Measurements from ENCODE around the gene SPI1. TPM values are rescaled to one million over a fixed set of nuclear protein-coding genes. Genes with fewer than 3 reads are reported as not detected.

The SPI1 gene
- total RNA-seq, 2 donors from 2014 or later: 7.5 to 10.9 TPM

DNA sequence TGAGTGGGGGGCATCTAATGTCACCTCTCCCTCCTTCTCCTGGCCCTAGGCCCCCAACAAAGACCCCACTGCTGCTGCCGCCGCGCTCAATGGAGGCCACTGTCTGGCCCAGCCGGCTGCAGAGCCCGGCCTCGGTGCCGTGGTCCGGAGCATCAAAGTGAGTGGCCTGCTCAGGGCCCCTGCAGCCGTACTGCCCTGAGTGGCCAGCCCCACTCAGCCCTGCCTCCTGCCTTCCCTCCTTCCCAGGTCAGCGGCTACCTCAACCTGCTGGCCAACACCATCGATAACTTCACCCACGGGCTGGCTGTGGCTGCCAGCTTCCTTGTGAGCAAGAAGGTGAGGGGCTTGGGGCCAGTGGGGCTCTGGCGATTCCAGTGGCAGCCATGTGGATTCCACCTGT, 35.0 kb upstream of the SPI1 start:
- intact Hi-C loops (cut with DNase I): no loop called here
- TF ChIP-seq, protein P1, sequence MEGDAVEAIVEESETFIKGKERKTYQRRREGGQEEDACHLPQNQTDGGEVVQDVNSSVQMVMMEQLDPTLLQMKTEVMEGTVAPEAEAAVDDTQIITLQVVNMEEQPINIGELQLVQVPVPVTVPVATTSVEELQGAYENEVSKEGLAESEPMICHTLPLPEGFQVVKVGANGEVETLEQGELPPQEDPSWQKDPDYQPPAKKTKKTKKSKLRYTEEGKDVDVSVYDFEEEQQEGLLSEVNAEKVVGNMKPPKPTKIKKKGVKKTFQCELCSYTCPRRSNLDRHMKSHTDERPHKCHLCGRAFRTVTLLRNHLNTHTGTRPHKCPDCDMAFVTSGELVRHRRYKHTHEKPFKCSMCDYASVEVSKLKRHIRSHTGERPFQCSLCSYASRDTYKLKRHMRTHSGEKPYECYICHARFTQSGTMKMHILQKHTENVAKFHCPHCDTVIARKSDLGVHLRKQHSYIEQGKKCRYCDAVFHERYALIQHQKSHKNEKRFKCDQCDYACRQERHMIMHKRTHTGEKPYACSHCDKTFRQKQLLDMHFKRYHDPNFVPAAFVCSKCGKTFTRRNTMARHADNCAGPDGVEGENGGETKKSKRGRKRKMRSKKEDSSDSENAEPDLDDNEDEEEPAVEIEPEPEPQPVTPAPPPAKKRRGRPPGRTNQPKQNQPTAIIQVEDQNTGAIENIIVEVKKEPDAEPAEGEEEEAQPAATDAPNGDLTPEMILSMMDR (IDR thresholded peaks at IDR 0.05): no peak
- TF ChIP-seq POLR2A (IDR thresholded peaks at IDR 0.05): no peak
- peaks cover 30% of the 10 kb centered on the region for H3K4me1 ChIP-seq
- H3K4me3 ChIP-seq: no peak overlapping the region
- no peak overlapping the region for H3K27ac ChIP-seq
- ATAC-seq (no peak), DNase-seq (no peak)
- H3K36me3 ChIP-seq (replicated peaks in 1 of 2; ENCODE audit: insufficient read depth in 1 of 2, low read depth in 2 of 2): peaks cover 0 to 1% of the 10 kb centered on the region in 2 donors
- 88 to 92% methylated on average over 9 to 13 of the region's 13 CpGs for WGBS, 2 donors
- no peaks in the 10 kb centered on the region for H3K9me3 ChIP-seq
- H3K27me3 ChIP-seq: no peaks in the 10 kb centered on the region

DNA sequence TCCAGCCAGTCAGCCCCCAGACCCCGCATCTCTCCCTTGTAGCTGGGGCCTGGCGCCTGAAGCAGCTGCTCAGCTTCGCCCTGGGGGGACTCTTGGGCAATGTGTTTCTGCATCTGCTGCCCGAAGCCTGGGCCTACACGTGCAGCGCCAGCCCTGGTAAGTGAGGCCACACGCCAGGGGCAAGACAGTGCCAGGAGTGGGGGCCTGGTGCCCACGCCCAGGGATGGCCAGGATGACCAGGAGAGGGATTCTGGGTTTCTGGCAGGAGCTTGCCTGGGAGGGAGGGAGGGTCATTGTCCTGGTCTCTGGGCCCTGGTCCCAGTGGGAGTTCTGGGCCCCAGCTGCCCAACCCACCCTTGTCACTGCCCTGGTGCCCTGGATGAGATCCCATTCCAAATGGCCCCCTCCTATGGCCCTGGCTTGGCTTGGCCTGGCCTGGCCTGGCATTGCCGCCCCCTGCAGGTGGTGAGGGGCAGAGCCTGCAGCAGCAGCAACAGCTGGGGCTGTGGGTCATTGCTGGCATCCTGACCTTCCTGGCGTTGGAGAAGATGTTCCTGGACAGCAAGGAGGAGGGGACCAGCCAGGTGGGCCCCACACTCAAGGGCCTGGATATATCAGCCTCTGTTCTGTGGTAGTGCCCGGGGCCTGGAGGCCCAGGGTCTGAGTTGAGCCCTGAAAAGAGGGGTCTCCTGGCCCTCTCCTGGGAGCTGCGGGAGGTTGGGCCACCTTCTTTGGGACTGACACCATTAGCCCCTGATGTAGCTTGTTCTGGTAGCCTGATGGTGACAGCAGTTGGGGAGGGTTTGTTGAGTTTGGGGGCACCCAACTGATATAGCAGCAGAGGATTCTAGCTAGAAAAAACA, 33.8 kb upstream of the SPI1 start:
- Histone ChIP-seq H3K4me3 (no peak overlapping the region), H3K36me3 (replicated peaks in 1 of 2; ENCODE audit: insufficient read depth in 1 of 2, low read depth in 2 of 2) (no peaks in the 10 kb centered on the region), H3K27me3 (no peaks in the 10 kb centered on the region), H3K27ac (no peak overlapping the region), H3K4me1 (peaks cover 37% of the 10 kb centered on the region), H3K9me3 (no peaks in the 10 kb centered on the region)
- TF ChIP-seq, protein P1 (IDR thresholded peaks at IDR 0.05): peak; percentile 47 to 72 (median 58)
- no peak for TF ChIP-seq POLR2A (IDR thresholded peaks at IDR 0.05)
- DNase-seq (peak in 3 of 4 donors; percentile 54 to 66 (median 56)), ATAC-seq (no peak)
- intact Hi-C loops (cut with DNase I): no loop called here
- WGBS, 2 donors: 50 to 72% methylated on average over 2 to 12 of the region's 12 CpGs

DNA sequence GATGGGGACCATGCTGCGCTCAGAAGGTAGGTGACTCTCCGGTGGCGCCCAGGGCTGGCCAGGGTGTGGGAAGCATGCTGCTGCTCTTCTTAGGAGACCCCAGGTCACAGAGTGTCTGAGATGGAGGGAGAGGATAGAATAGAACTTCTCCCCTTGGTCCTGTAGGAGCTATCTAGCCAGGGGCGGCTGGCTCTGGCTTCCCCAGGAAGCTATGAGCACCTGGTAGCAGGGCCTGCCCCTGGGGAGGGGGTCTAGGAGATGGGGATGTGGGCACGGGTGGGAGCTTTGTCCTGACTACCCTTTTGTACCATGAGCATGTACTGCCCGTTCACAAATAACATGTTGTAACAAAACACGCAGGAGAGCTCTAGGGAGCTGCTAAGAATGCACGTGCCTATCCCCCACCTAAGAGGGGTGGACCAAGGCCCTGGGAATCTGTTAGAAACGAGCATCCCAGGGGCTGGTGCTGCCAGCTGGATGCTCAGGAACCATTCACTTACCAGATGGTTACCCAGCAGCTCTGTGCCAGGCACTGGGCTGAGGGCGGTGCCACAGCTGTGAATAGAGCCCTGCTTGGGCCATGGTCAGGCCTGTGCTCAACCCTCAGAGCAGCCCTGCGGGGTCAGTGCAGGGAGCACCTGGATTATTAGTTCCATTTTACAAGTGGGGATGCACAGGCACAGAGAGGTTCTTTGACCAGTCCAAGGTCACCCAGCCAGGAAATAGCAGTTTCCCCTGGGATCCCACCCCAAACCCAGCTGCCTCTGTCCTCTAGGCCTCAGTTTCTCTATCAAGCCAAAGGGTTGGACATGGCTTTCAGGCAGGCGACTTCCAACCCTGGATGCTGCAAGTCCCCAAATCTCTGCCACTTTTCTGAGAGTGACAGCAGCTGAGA, 32.3 kb upstream of the SPI1 start:
- Histone ChIP-seq H3K27ac (no peak overlapping the region), H3K4me1 (peaks cover 31% of the 10 kb centered on the region), H3K36me3 (replicated peaks in 1 of 2; ENCODE audit: insufficient read depth in 1 of 2, low read depth in 2 of 2) (no peaks in the 10 kb centered on the region), H3K27me3 (no peaks in the 10 kb centered on the region), H3K9me3 (no peaks in the 10 kb centered on the region), H3K4me3 (no peak overlapping the region)
- intact Hi-C loops (cut with DNase I): no loop called here
- DNase-seq (no peak), ATAC-seq (no peak)
- no peak for TF ChIP-seq POLR2A (IDR thresholded peaks at IDR 0.05)
- TF ChIP-seq, protein P1 (IDR thresholded peaks at IDR 0.05): no peak
- WGBS, 2 donors: 70 to 81% methylated on average over 4 to 12 of the region's 12 CpGs

DNA sequence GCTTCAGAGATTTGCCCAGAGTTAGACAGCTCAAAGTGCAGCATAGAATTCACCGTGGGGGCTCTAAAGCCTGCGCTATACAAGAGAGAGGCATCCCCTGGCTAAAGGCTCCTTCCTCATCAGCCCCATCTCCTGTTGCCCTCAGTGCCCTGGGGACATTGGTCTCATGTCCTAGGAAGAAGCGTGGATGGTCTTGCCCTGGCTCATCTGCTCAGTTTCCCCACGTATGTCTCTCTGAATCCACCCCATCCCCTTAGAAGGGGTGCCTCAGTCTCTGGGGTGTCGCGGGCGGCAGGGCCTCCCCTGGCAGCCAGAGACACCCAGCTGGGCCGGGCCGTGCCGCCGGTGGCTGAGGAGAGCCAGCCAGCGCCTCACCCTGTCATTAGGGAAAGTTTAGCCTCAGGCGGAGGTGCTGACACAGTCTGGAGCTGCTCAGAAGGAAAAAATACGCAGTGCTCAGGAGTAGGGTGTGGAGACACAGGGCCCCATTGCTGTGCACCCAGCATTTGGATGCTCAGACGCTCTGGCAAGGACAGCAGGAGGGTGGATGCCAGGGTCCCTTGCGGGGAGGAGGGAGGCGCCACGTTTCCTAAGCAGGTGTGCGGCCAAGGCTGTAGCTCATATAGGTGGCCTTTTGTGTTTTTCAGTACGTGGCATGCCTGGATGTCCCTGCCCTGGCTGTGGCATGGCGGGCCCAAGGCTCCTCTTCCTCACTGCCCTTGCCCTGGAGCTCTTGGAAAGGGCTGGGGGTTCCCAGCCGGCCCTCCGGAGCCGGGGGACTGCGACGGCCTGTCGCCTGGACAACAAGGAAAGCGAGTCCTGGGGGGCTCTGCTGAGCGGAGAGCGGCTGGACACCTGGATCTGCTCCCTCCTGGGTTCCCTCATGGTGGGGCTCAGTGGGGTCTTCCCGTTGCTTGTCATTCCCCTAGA, 31.4 kb upstream of the SPI1 start:
- DNase-seq (no peak), ATAC-seq (no peak)
- no peaks in the 10 kb centered on the region for H3K36me3 ChIP-seq (replicated peaks in 1 of 2; ENCODE audit: insufficient read depth in 1 of 2, low read depth in 2 of 2)
- H3K27me3 ChIP-seq: no peaks in the 10 kb centered on the region
- TF ChIP-seq, protein P1 (IDR thresholded peaks at IDR 0.05): no peak
- no peak for TF ChIP-seq POLR2A (IDR thresholded peaks at IDR 0.05)
- WGBS, 2 donors: 57 to 79% methylated on average over 16 to 29 of the region's 31 CpGs
- peak overlapping the region; percentile 62 to 90 (median 77) for H3K27ac ChIP-seq
- peaks cover 28% of the 10 kb centered on the region for H3K4me1 ChIP-seq
- H3K4me3 ChIP-seq: peak overlapping the region in 1 of 2 donors; percentile 63
- H3K9me3 ChIP-seq: no peaks in the 10 kb centered on the region
- intact Hi-C loops (cut with DNase I): no loop called here

All from body of pancreas (tissue), 4 donors.